ENCODE measurements around the gene GDPD5.

The GDPD5 gene

DNA sequence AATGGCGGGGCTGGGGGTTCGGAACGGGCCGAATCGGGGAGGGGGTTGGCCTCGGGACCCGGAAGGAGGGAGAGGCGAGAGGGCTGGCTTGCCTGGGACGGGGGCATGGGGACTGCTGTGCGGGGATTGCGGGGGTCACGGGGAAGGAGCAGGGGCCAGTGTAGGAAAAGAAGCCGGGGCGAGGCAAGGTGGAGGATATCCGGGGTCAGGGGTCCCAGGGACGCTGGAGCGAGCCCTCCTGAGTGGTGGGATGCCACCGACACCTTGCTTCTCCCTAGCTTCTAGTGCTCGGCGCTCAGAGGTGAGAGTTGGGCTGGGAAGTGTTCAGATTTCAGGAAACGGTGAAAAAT, 426 bp upstream of the GDPD5 start:
- TF ChIP-seq EZH2phosphoT487 (conservative IDR thresholded peaks at IDR 0.05; ENCODE audit: low read length), result no peak
- TF ChIP-seq, protein P1, sequence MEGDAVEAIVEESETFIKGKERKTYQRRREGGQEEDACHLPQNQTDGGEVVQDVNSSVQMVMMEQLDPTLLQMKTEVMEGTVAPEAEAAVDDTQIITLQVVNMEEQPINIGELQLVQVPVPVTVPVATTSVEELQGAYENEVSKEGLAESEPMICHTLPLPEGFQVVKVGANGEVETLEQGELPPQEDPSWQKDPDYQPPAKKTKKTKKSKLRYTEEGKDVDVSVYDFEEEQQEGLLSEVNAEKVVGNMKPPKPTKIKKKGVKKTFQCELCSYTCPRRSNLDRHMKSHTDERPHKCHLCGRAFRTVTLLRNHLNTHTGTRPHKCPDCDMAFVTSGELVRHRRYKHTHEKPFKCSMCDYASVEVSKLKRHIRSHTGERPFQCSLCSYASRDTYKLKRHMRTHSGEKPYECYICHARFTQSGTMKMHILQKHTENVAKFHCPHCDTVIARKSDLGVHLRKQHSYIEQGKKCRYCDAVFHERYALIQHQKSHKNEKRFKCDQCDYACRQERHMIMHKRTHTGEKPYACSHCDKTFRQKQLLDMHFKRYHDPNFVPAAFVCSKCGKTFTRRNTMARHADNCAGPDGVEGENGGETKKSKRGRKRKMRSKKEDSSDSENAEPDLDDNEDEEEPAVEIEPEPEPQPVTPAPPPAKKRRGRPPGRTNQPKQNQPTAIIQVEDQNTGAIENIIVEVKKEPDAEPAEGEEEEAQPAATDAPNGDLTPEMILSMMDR (IDR thresholded peaks at IDR 0.05; ENCODE audit: insufficient read depth, low read length, poor library complexity, severe bottlenecking), result no peak
- H2AFZ ChIP-seq (ENCODE audit: low read depth, low read length, severe bottlenecking), result no peak overlapping the region
- H3K9me3 ChIP-seq (ENCODE audit: insufficient read depth, low read length), result no peaks in the 10 kb centered on the region
- H3F3A ChIP-seq (ENCODE audit: insufficient read depth), result no peaks in the 10 kb centered on the region
- peak overlapping the region; percentile 49 for H3K4me3 ChIP-seq (ENCODE audit: insufficient read depth, low read length, poor library complexity, severe bottlenecking)
- no peaks in the 10 kb centered on the region for H3K27me3 ChIP-seq (ENCODE audit: low read length)
- peak overlapping the region; percentile 37 for H3K9ac ChIP-seq (ENCODE audit: low read length)
- H3K9me2 ChIP-seq (replicated peaks; ENCODE audit: insufficient read depth, low read length), result no peaks in the 10 kb centered on the region
- H3K79me2 ChIP-seq (ENCODE audit: insufficient read depth, low read length), result no peaks in the 10 kb centered on the region
- H3K36me3 ChIP-seq (ENCODE audit: low read length), result no peaks in the 10 kb centered on the region
- peak overlapping the region; percentile 55 for H3K4me2 ChIP-seq (ENCODE audit: low read depth, low read length, poor library complexity, severe bottlenecking)
- H4K20me1 ChIP-seq (ENCODE audit: low read depth, low read length), result no peaks in the 10 kb centered on the region
- no peak overlapping the region for H3K27ac ChIP-seq (ENCODE audit: low read depth, low read length)

DNA sequence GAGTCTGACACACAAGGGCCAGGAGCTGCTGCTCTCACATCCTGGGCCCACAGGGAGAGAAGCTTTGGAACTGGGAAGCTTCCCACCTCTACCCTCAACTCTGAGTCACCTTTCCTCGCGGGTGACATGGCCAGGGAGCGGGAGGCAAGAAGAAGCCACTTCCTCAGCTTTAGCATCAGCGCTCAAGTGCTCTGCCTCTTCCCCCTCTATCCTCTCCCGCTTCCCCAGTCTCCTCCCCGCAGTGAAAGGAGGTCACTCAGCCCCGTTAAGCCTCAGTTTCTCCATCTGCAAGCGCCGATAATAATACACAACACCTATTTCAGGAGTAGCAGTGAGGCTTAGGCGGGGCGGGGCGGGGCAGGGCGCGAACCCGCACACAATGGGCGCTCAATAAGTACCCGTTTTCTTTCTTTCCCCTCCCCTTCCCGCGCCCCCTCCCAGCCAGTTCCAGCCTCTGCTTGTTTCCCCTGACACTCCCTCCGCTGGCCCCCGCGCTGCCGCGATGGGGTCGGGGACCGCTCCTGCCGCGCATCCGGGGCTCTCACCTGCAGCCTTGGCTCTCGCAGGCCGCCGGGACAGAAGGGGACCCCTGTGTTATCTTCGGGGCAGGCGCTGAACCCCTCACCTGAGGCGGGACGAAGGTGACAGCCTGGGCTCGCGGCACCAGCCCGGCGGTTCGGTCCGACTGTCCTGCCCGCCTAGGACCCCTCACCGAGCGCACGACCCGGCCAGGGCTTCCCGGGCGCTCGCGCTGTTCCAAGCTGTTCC, 892 bp downstream of the GDPD5 start:
- Histone ChIP-seq H3F3A (ENCODE audit: insufficient read depth) (no peaks in the 10 kb centered on the region), H4K20me1 (ENCODE audit: low read depth, low read length) (no peaks in the 10 kb centered on the region), H3K27me3 (ENCODE audit: low read length) (no peaks in the 10 kb centered on the region), H3K9ac (ENCODE audit: low read length) (peak overlapping the region; percentile 37), H3K79me2 (ENCODE audit: insufficient read depth, low read length) (no peaks in the 10 kb centered on the region), H3K27ac (ENCODE audit: low read depth, low read length) (no peak overlapping the region), H3K9me2 (replicated peaks; ENCODE audit: insufficient read depth, low read length) (no peaks in the 10 kb centered on the region), H2AFZ (ENCODE audit: low read depth, low read length, severe bottlenecking) (no peak overlapping the region), H3K4me2 (ENCODE audit: low read depth, low read length, poor library complexity, severe bottlenecking) (peak overlapping the region; percentile 55), H3K9me3 (ENCODE audit: insufficient read depth, low read length) (no peaks in the 10 kb centered on the region), H3K36me3 (ENCODE audit: low read length) (no peaks in the 10 kb centered on the region), H3K4me3 (ENCODE audit: insufficient read depth, low read length, poor library complexity, severe bottlenecking) (peak overlapping the region; percentile 49)
- TF ChIP-seq, protein P1 (IDR thresholded peaks at IDR 0.05; ENCODE audit: insufficient read depth, low read length, poor library complexity, severe bottlenecking), result no peak
- TF ChIP-seq EZH2phosphoT487 (conservative IDR thresholded peaks at IDR 0.05; ENCODE audit: low read length), result no peak

DNA sequence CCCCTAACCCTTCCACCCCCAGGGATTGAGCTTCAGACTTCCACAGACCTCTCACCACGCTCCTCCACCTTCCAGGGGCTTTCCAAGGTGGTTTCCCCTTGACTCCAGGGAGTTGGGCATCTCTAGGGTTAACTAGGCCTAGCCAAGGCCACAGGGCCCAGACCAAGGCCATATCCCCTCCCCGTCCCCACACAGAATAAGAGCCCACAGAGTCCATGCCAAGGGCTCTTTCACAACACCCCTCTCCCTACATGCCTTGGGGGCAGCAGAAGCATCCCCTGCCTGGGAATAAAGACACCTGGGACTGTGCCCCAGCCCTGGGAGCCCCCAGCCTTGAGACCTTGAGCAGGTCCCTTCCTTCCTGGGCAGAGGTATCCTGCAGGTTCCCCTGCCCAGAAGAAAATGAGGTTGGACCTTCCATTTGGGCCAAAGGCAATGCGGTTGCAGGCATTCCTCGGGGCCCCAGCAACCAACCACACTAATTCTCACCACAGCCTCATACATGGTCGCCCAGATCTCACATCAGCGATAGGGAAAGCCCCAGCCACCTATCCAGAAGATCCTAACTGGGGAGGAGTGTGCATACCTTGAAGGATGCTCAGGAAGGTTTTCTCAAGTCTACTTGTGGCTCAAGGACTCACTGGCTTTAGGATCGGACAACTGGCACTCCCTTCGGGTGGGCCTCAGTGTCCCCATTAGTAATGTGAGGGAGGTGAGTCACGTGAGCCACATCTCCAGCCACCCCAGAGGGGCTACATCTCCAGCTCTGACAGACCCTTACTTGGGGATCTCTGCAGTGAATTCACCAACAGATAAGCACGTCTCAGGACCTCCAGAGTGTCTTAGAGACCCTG, 1.7 kb downstream of the GDPD5 start:
- H3K27ac ChIP-seq (ENCODE audit: low read depth, low read length), result no peak overlapping the region

More for the DNA sequence above, 1.7 kb downstream of the GDPD5 start:
- Histone ChIP-seq H3K4me3 (ENCODE audit: insufficient read depth, low read length, poor library complexity, severe bottlenecking) (no peak overlapping the region), H3K9ac (ENCODE audit: low read length) (no peak overlapping the region), H3K36me3 (ENCODE audit: low read length) (no peaks in the 10 kb centered on the region), H4K20me1 (ENCODE audit: low read depth, low read length) (no peaks in the 10 kb centered on the region), H3F3A (ENCODE audit: insufficient read depth) (no peaks in the 10 kb centered on the region), H3K27me3 (ENCODE audit: low read length) (no peaks in the 10 kb centered on the region), H3K9me3 (ENCODE audit: insufficient read depth, low read length) (no peaks in the 10 kb centered on the region), H2AFZ (ENCODE audit: low read depth, low read length, severe bottlenecking) (no peak overlapping the region), H3K79me2 (ENCODE audit: insufficient read depth, low read length) (no peaks in the 10 kb centered on the region), H3K9me2 (replicated peaks; ENCODE audit: insufficient read depth, low read length) (no peaks in the 10 kb centered on the region), H3K4me2 (ENCODE audit: low read depth, low read length, poor library complexity, severe bottlenecking) (no peak overlapping the region)
- TF ChIP-seq, protein P1 (IDR thresholded peaks at IDR 0.05; ENCODE audit: insufficient read depth, low read length, poor library complexity, severe bottlenecking), result no peak
- TF ChIP-seq EZH2phosphoT487 (conservative IDR thresholded peaks at IDR 0.05; ENCODE audit: low read length), result no peak
